ENCODE data around the gene NUDT8. TPM values are rescaled to one million over a fixed set of nuclear protein-coding genes. Genes with fewer than 3 reads are reported as not detected.

The NUDT8 gene
- total and polyA plus RNA-seq, 4 donors, result 2.6 to 6.8 (median 6.4) TPM

- Histone ChIP-seq H3K27ac (ENCODE audit: low read depth, low read length) (no peak overlapping the region), H3K4me3 (ENCODE audit: low read depth, low read length) (no peak overlapping the region), H3K27me3 (ENCODE audit: control insufficient read depth, insufficient read depth, low read length) (no peaks in the 10 kb centered on the region), H3K9me3 (ENCODE audit: control insufficient read depth, insufficient read depth, low read length) (no peaks in the 10 kb centered on the region), H3K36me3 (ENCODE audit: control insufficient read depth, insufficient read depth, low read length) (no peaks in the 10 kb centered on the region), H3K4me1 (ENCODE audit: control insufficient read depth, insufficient read depth, low read length) (no peaks in the 10 kb centered on the region)
- 87% methylated on average over 25 of the region's 26 CpGs for WGBS (ENCODE audit: insufficient coverage)
- DNase-seq (ENCODE audit: low read depth in 4 of 6, low spot score in 6 of 6), result no peak
Observed at GRCh38 chr11:67667490-67668191, 37.9 kb upstream of the NUDT8 start.

GRCh38 chr11:67666676-67667489, 37.1 kb upstream of the NUDT8 start:
- Histone ChIP-seq H3K4me3 (ENCODE audit: low read depth, low read length) (no peak overlapping the region), H3K4me1 (ENCODE audit: control insufficient read depth, insufficient read depth, low read length) (no peaks in the 10 kb centered on the region), H3K9me3 (ENCODE audit: control insufficient read depth, insufficient read depth, low read length) (no peaks in the 10 kb centered on the region), H3K27ac (ENCODE audit: low read depth, low read length) (no peak overlapping the region), H3K27me3 (ENCODE audit: control insufficient read depth, insufficient read depth, low read length) (no peaks in the 10 kb centered on the region), H3K36me3 (ENCODE audit: control insufficient read depth, insufficient read depth, low read length) (no peaks in the 10 kb centered on the region)
- no peak for DNase-seq (ENCODE audit: low read depth in 4 of 6, low spot score in 6 of 6)
- 74% methylated on average over 18 of the region's 20 CpGs for WGBS (ENCODE audit: insufficient coverage)

GRCh38 chr11:67666303-67666645, 36.5 kb upstream of the NUDT8 start:
- H3K4me1 ChIP-seq (ENCODE audit: control insufficient read depth, insufficient read depth, low read length), result no peaks in the 10 kb centered on the region
- no peaks in the 10 kb centered on the region for H3K9me3 ChIP-seq (ENCODE audit: control insufficient read depth, insufficient read depth, low read length)
- no peak overlapping the region for H3K4me3 ChIP-seq (ENCODE audit: low read depth, low read length)
- H3K27ac ChIP-seq (ENCODE audit: low read depth, low read length), result no peak overlapping the region
- no peaks in the 10 kb centered on the region for H3K27me3 ChIP-seq (ENCODE audit: control insufficient read depth, insufficient read depth, low read length)
- DNase-seq (ENCODE audit: low read depth in 4 of 6, low spot score in 6 of 6), result no peak
- no peaks in the 10 kb centered on the region for H3K36me3 ChIP-seq (ENCODE audit: control insufficient read depth, insufficient read depth, low read length)
- WGBS (ENCODE audit: insufficient coverage), result 81% methylated on average over 11 of the region's 11 CpGs

- Histone ChIP-seq H3K27me3 (ENCODE audit: control insufficient read depth, insufficient read depth, low read length) (no peaks in the 10 kb centered on the region), H3K27ac (ENCODE audit: low read depth, low read length) (no peak overlapping the region), H3K36me3 (ENCODE audit: control insufficient read depth, insufficient read depth, low read length) (no peaks in the 10 kb centered on the region), H3K4me1 (ENCODE audit: control insufficient read depth, insufficient read depth, low read length) (no peaks in the 10 kb centered on the region), H3K9me3 (ENCODE audit: control insufficient read depth, insufficient read depth, low read length) (no peaks in the 10 kb centered on the region), H3K4me3 (ENCODE audit: low read depth, low read length) (no peak overlapping the region)
- WGBS (ENCODE audit: insufficient coverage), result 85% methylated on average over 22 of the region's 24 CpGs
- DNase-seq (ENCODE audit: low read depth in 4 of 6, low spot score in 6 of 6), result no peak
Observed at GRCh38 chr11:67665541-67666302, 36.0 kb upstream of the NUDT8 start.

GRCh38 chr11:67664696-67665540, 35.2 kb upstream of the NUDT8 start:
- H3K4me1 ChIP-seq (ENCODE audit: control insufficient read depth, insufficient read depth, low read length), result no peaks in the 10 kb centered on the region
- no peaks in the 10 kb centered on the region for H3K9me3 ChIP-seq (ENCODE audit: control insufficient read depth, insufficient read depth, low read length)
- H3K27me3 ChIP-seq (ENCODE audit: control insufficient read depth, insufficient read depth, low read length), result no peaks in the 10 kb centered on the region
- DNase-seq (ENCODE audit: low read depth in 4 of 6, low spot score in 6 of 6), result no peak
- 89% methylated on average over 32 of the region's 33 CpGs for WGBS (ENCODE audit: insufficient coverage)
- H3K27ac ChIP-seq (ENCODE audit: low read depth, low read length), result no peak overlapping the region
- no peak overlapping the region for H3K4me3 ChIP-seq (ENCODE audit: low read depth, low read length)
- H3K36me3 ChIP-seq (ENCODE audit: control insufficient read depth, insufficient read depth, low read length), result no peaks in the 10 kb centered on the region

- DNase-seq (ENCODE audit: low read depth in 4 of 6, low spot score in 6 of 6), result no peak
- no peaks in the 10 kb centered on the region for H3K36me3 ChIP-seq (ENCODE audit: control insufficient read depth, insufficient read depth, low read length)
- 89% methylated on average over 13 of the region's 16 CpGs for WGBS (ENCODE audit: insufficient coverage)
- H3K27ac ChIP-seq (ENCODE audit: low read depth, low read length), result no peak overlapping the region
- H3K4me3 ChIP-seq (ENCODE audit: low read depth, low read length), result no peak overlapping the region
- H3K27me3 ChIP-seq (ENCODE audit: control insufficient read depth, insufficient read depth, low read length), result no peaks in the 10 kb centered on the region
- no peaks in the 10 kb centered on the region for H3K4me1 ChIP-seq (ENCODE audit: control insufficient read depth, insufficient read depth, low read length)
- H3K9me3 ChIP-seq (ENCODE audit: control insufficient read depth, insufficient read depth, low read length), result no peaks in the 10 kb centered on the region
Observed at GRCh38 chr11:67664213-67664585, 34.5 kb upstream of the NUDT8 start.

- no peak for DNase-seq (ENCODE audit: low read depth in 4 of 6, low spot score in 6 of 6)
Observed at GRCh38 chr11:67663532-67664212, 33.9 kb upstream of the NUDT8 start.

GRCh38 chr11:67662835-67663531, 33.2 kb upstream of the NUDT8 start:
- DNase-seq (ENCODE audit: low read depth in 4 of 6, low spot score in 6 of 6), result no peak
- WGBS (ENCODE audit: insufficient coverage), result 77% methylated on average over 19 of the region's 19 CpGs
- no peaks in the 10 kb centered on the region for H3K4me1 ChIP-seq (ENCODE audit: control insufficient read depth, insufficient read depth, low read length)
- H3K36me3 ChIP-seq (ENCODE audit: control insufficient read depth, insufficient read depth, low read length), result no peaks in the 10 kb centered on the region
- no peak overlapping the region for H3K27ac ChIP-seq (ENCODE audit: low read depth, low read length)
- H3K27me3 ChIP-seq (ENCODE audit: control insufficient read depth, insufficient read depth, low read length), result no peaks in the 10 kb centered on the region
- H3K4me3 ChIP-seq (ENCODE audit: low read depth, low read length), result no peak overlapping the region
- no peaks in the 10 kb centered on the region for H3K9me3 ChIP-seq (ENCODE audit: control insufficient read depth, insufficient read depth, low read length)

More at GRCh38 chr11:67663532-67664212, 33.9 kb upstream of the NUDT8 start:
- H3K4me3 ChIP-seq (ENCODE audit: low read depth, low read length), result no peak overlapping the region
- 92% methylated on average over 19 of the region's 22 CpGs for WGBS (ENCODE audit: insufficient coverage)
- H3K27ac ChIP-seq (ENCODE audit: low read depth, low read length), result no peak overlapping the region
- H3K27me3 ChIP-seq (ENCODE audit: control insufficient read depth, insufficient read depth, low read length), result no peaks in the 10 kb centered on the region
- no peaks in the 10 kb centered on the region for H3K36me3 ChIP-seq (ENCODE audit: control insufficient read depth, insufficient read depth, low read length)
- no peaks in the 10 kb centered on the region for H3K4me1 ChIP-seq (ENCODE audit: control insufficient read depth, insufficient read depth, low read length)
- H3K9me3 ChIP-seq (ENCODE audit: control insufficient read depth, insufficient read depth, low read length), result no peaks in the 10 kb centered on the region

Measured in spinal cord (tissue), 10 donors.